Loucy (cell line): ENCODE results near the gene ZBTB20.

ENCODE experiments used
- H2AFZ ChIP-seq: fragments of 200-600 bp; sonication (generic); 2 replicates; pipeline ENCODE4 v1.6.0; 2016; ENCODE audit warnings: antibody characterized with exemption, mild to moderate bottlenecking, low read length, moderate library complexity
- H3F3A ChIP-seq: fragments of 200-600 bp; 2 replicates; pipeline ENCODE4 v1.6.0; 2016; ENCODE audit warnings: antibody characterized with exemption, low read depth, mild to moderate bottlenecking
- H3K27me3 ChIP-seq: fragments of 200-600 bp; sonication (generic); 2 replicates; pipeline ENCODE4 v1.6.1; 2014; ENCODE audit warnings: low read length, mild to moderate bottlenecking; ENCODE audit not compliant: insufficient read depth, poor library complexity, severe bottlenecking
- H3K36me3 ChIP-seq: fragments of 200-600 bp; sonication (generic); 2 replicates; pipeline ENCODE4 v1.6.1; 2016; ENCODE audit warnings: low read length; ENCODE audit not compliant: insufficient read depth
- H3K4me1 ChIP-seq: fragments of 200-600 bp; sonication (generic); 2 replicates; pipeline ENCODE4 v1.5.1; 2014; ENCODE audit warnings: low read length, mild to moderate bottlenecking; ENCODE audit not compliant: insufficient read depth, poor library complexity, severe bottlenecking
- H3K4me2 ChIP-seq: fragments of 200-600 bp; sonication (generic); 2 replicates; pipeline ENCODE4 v1.6.0; 2014; ENCODE audit warnings: antibody characterized with exemption, low read length, low read depth, mild to moderate bottlenecking; ENCODE audit not compliant: poor library complexity, severe bottlenecking
- H3K4me3 ChIP-seq: fragments of 200-600 bp; sonication (generic); 2 replicates; pipeline ENCODE4 v1.5.1; 2014; ENCODE audit warnings: low read length, mild to moderate bottlenecking, mixed read lengths; ENCODE audit not compliant: poor library complexity, severe bottlenecking
- H3K79me2 ChIP-seq: fragments of 200-600 bp; sonication (generic); 2 replicates; pipeline ENCODE4 v1.6.1; 2014; ENCODE audit warnings: low read length; ENCODE audit not compliant: insufficient read depth
- H3K9ac ChIP-seq: fragments of 200-600 bp; sonication (generic); 2 replicates; pipeline ENCODE4 v1.6.0; 2014; ENCODE audit warnings: mild to moderate bottlenecking, low read depth, low read length, moderate library complexity; ENCODE audit not compliant: poor library complexity, severe bottlenecking
- H3K9me2 ChIP-seq: fragments of 200-600 bp; sonication (generic); replicated peaks from 2 replicates; pipeline ENCODE4 v1.6.1; 2016; ENCODE audit warnings: low read depth, low read length, mixed read lengths
- H3K9me3 ChIP-seq: fragments of 200-600 bp; sonication (generic); 2 replicates; pipeline ENCODE4 v1.6.1; 2014; ENCODE audit warnings: mild to moderate bottlenecking, antibody characterized with exemption, low read length, low read depth; ENCODE audit not compliant: insufficient read depth
- H4K20me1 ChIP-seq: fragments of 200-600 bp; sonication (generic); 2 replicates; pipeline ENCODE4 v1.6.0; 2014; ENCODE audit warnings: antibody characterized with exemption, low read length, mild to moderate bottlenecking; ENCODE audit not compliant: insufficient read depth, poor library complexity, severe bottlenecking
- CTCF ChIP-seq: fragments of 200-600 bp; sonication (generic); conservative IDR thresholded peaks from 2 replicates; pipeline ENCODE4 v1.5.1; 2014; ENCODE audit warnings: mild to moderate bottlenecking, antibody characterized with exemption, low read length
- EZH2phosphoT487 ChIP-seq: fragments of 200-600 bp; IDR thresholded peaks from 2 replicates; pipeline ENCODE4 v1.6.1; 2018; ENCODE audit warnings: antibody characterized with exemption, mild to moderate bottlenecking, moderate library complexity, borderline replicate concordance

The ZBTB20 gene

GRCh38 chr3:114872050-114872449 is 275.0 kb downstream of the ZBTB20 start:
- H3F3A ChIP-seq = no peaks in the 10 kb centered on the region
- H3K4me2 ChIP-seq = peak overlapping the region; percentile 36
- H3K4me1 ChIP-seq = peaks cover 36% of the 10 kb centered on the region
- H4K20me1 ChIP-seq = no peaks in the 10 kb centered on the region
- no peaks in the 10 kb centered on the region for H3K79me2 ChIP-seq
- H3K4me3 ChIP-seq = peak overlapping the region; percentile 3
- H3K27me3 ChIP-seq = no peaks in the 10 kb centered on the region
- no peaks in the 10 kb centered on the region for H3K9me3 ChIP-seq
- H3K9me2 ChIP-seq = no peaks in the 10 kb centered on the region
- no peak overlapping the region for H2AFZ ChIP-seq
- H3K36me3 ChIP-seq = no peaks in the 10 kb centered on the region
- H3K9ac ChIP-seq = no peak overlapping the region
- no peak for TF ChIP-seq CTCF
- TF ChIP-seq EZH2phosphoT487 = no peak

GRCh38 chr3:114867835-114868503 is 279.1 kb downstream of the ZBTB20 start:
- Histone ChIP-seq H3K4me3 (no peak overlapping the region), H3K79me2 (no peaks in the 10 kb centered on the region), H3K36me3 (no peaks in the 10 kb centered on the region), H3K4me1 (peaks cover 36% of the 10 kb centered on the region), H3F3A (no peaks in the 10 kb centered on the region), H3K4me2 (no peak overlapping the region), H2AFZ (no peak overlapping the region), H4K20me1 (no peaks in the 10 kb centered on the region), H3K9me2 (no peaks in the 10 kb centered on the region), H3K9ac (no peak overlapping the region), H3K9me3 (no peaks in the 10 kb centered on the region), H3K27me3 (no peaks in the 10 kb centered on the region)
- no peak for TF ChIP-seq CTCF
- TF ChIP-seq EZH2phosphoT487 = no peak

GRCh38 chr3:114867359-114867758 is 279.7 kb downstream of the ZBTB20 start:
- Histone ChIP-seq H3K9ac (no peak overlapping the region), H3K36me3 (no peaks in the 10 kb centered on the region), H3F3A (no peaks in the 10 kb centered on the region), H3K79me2 (no peaks in the 10 kb centered on the region), H3K9me3 (no peaks in the 10 kb centered on the region), H3K4me2 (no peak overlapping the region), H3K27me3 (no peaks in the 10 kb centered on the region), H4K20me1 (no peaks in the 10 kb centered on the region), H2AFZ (no peak overlapping the region), H3K9me2 (no peaks in the 10 kb centered on the region), H3K4me3 (no peak overlapping the region), H3K4me1 (peaks cover 30% of the 10 kb centered on the region)
- TF ChIP-seq CTCF (no peak), EZH2phosphoT487 (no peak)
